ENCODE measurements around the gene FAF1.

DNA sequence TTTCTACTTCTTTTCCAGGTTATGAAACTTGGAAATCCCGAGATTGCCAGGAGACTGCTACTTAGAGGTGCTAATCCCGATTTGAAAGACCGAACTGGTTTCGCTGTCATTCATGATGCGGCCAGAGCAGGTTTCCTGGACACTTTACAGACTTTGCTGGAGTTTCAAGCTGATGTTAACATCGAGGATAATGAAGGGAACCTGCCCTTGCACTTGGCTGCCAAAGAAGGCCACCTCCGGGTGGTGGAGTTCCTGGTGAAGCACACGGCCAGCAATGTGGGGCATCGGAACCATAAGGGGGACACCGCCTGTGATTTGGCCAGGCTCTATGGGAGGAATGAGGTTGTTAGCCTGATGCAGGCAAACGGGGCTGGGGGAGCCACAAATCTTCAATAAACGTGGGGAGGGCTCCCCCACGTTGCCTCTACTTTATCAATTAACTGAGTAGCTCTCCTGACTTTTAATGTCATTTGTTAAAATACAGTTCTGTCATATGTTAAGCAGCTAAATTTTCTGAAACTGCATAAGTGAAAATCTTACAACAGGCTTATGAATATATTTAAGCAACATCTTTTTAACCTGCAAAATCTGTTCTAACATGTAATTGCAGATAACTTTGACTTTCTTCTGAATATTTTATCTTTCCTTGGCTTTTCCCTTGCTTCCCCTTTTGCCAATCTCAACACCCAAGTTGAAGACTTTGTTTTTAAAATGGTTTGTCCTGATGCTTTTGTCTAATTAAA lies 14.0 kb upstream of the FAF1 start:
- TF ChIP-seq POLR2A (IDR thresholded peaks at IDR 0.05; ENCODE audit: low read depth) = no peak
- no peak for TF ChIP-seq POLR2AphosphoS5 (IDR thresholded peaks at IDR 0.05)
- TF ChIP-seq, protein P1, sequence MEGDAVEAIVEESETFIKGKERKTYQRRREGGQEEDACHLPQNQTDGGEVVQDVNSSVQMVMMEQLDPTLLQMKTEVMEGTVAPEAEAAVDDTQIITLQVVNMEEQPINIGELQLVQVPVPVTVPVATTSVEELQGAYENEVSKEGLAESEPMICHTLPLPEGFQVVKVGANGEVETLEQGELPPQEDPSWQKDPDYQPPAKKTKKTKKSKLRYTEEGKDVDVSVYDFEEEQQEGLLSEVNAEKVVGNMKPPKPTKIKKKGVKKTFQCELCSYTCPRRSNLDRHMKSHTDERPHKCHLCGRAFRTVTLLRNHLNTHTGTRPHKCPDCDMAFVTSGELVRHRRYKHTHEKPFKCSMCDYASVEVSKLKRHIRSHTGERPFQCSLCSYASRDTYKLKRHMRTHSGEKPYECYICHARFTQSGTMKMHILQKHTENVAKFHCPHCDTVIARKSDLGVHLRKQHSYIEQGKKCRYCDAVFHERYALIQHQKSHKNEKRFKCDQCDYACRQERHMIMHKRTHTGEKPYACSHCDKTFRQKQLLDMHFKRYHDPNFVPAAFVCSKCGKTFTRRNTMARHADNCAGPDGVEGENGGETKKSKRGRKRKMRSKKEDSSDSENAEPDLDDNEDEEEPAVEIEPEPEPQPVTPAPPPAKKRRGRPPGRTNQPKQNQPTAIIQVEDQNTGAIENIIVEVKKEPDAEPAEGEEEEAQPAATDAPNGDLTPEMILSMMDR (IDR thresholded peaks at IDR 0.05) = no peak
- no peak for TF ChIP-seq EP300 (IDR thresholded peaks at IDR 0.05)

Measured in esophagus muscularis mucosa (tissue), 4 donors.